ENCODE results near the gene MUC5AC. TPM values are rescaled to one million over a fixed set of nuclear protein-coding genes. Genes with fewer than 3 reads are reported as not detected.
"Not testable (repeated sequence)": the region's sequence is repeated elsewhere in the genome, so short reads cannot be mapped to it uniquely, and the experiment has no call there.

Gene MUC5AC
- total and polyA plus RNA-seq, 2 donors, result not detected

GRCh38 chr11:1237851-1238250, 80.1 kb downstream of the MUC5AC start:
- no peaks in the 10 kb centered on the region for H3K4me1 ChIP-seq (ENCODE audit: insufficient read depth)
- 81% methylated on average over 10 of the region's 10 CpGs for WGBS
- H3K36me3 ChIP-seq (ENCODE audit: insufficient read depth), result no peaks in the 10 kb centered on the region
- no peak for DNase-seq (ENCODE audit: extremely low spot score)
- H3K4me3 ChIP-seq (ENCODE audit: low read depth, low read length), result no peak overlapping the region
- no peak overlapping the region for H3K27ac ChIP-seq (ENCODE audit: low read depth)

DNA sequence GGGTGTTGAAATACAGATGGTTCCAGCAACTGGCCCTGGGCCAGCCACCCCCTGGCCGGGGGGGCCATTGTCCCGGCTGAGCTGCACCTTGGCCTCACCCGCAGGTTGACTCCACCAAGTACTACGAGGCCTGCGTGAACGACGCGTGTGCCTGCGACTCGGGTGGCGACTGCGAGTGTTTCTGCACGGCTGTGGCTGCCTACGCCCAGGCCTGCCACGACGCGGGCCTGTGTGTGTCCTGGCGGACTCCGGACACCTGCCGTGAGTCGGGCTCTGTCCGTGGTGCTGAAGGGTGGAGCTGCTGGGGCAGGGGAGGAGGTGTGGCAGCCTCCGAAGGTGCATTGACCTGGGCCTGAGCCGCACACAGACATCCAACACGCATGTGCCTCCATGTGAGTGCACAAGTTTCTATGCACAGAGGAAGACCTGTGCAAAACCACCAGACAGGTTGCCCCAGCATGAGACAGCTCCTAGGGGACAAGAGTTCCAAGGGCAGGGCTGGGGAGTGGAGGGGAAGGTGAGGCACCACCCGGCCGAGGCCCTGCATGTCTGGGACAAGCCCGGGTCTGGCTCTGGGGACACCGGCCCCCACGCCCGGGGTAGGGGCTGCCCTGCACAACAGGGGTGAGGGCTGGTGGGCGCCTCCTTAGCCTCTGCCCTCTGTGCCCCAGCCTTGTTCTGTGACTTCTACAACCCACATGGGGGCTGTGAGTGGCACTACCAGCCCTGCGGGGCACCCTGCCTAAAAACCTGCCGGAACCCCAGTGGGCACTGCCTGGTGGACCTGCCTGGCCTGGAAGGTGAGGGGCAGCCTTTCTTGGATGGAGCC, 81.2 kb downstream of the MUC5AC start:
- Histone ChIP-seq H3K4me3 (ENCODE audit: low read depth, low read length) (no peak overlapping the region), H3K36me3 (ENCODE audit: insufficient read depth) (no peaks in the 10 kb centered on the region), H3K4me1 (ENCODE audit: insufficient read depth) (no peaks in the 10 kb centered on the region), H3K27ac (ENCODE audit: low read depth) (no peak overlapping the region)
- 59% methylated on average over 34 of the region's 34 CpGs for WGBS
- DNase-seq (ENCODE audit: extremely low spot score), result no peak

DNA sequence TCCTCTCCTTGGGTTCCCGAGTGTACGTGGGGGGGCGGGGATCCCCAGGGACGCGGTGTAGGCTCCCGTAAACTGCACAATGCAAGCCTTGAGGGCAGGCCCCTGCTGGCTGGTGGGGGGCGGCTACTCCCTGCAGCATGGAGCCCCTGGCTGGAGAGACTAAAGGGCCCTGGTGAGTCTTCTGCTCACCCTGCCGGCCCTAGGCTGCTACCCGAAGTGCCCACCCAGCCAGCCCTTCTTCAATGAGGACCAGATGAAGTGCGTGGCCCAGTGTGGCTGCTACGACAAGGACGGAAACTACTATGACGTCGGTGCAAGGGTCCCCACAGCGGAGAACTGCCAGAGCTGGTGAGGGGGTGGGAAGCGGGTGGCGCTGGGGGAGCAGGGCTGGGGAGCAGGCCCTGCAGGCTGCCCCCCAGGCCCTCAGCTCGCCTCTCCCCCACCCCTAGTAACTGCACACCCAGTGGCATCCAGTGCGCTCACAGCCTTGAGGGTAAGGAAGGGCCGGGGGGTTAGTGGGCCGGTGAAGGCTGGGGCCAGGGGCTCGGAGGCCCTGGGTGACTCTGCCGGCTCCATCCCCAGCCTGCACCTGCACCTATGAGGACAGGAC, 81.9 kb downstream of the MUC5AC start:
- 83% methylated on average over 23 of the region's 23 CpGs for WGBS
- Histone ChIP-seq H3K4me1 (ENCODE audit: insufficient read depth) (no peaks in the 10 kb centered on the region), H3K36me3 (ENCODE audit: insufficient read depth) (no peaks in the 10 kb centered on the region), H3K4me3 (ENCODE audit: low read depth, low read length) (no peak overlapping the region), H3K27ac (ENCODE audit: low read depth) (no peak overlapping the region)
- no peak for DNase-seq (ENCODE audit: extremely low spot score)

DNA sequence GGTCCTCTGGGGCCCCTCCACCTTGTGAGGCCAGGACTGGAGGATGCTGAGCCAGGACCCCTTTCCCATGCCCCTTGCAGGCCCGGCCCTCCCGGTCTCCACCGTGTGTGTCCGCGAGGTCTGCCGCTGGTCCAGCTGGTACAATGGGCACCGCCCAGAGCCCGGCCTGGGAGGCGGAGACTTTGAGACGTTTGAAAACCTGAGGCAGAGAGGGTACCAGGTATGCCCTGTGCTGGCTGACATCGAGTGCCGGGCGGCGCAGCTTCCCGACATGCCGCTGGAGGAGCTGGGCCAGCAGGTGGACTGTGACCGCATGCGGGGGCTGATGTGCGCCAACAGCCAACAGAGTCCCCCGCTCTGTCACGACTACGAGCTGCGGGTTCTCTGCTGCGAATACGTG, 83.0 kb downstream of the MUC5AC start:
- no peak overlapping the region for H3K27ac ChIP-seq (ENCODE audit: low read depth)
- WGBS, result 94% methylated on average over 25 of the region's 25 CpGs
- no peak for DNase-seq (ENCODE audit: extremely low spot score)
- no peak overlapping the region for H3K4me3 ChIP-seq (ENCODE audit: low read depth, low read length)
- H3K36me3 ChIP-seq (ENCODE audit: insufficient read depth), result no peaks in the 10 kb centered on the region
- no peaks in the 10 kb centered on the region for H3K4me1 ChIP-seq (ENCODE audit: insufficient read depth)

DNA sequence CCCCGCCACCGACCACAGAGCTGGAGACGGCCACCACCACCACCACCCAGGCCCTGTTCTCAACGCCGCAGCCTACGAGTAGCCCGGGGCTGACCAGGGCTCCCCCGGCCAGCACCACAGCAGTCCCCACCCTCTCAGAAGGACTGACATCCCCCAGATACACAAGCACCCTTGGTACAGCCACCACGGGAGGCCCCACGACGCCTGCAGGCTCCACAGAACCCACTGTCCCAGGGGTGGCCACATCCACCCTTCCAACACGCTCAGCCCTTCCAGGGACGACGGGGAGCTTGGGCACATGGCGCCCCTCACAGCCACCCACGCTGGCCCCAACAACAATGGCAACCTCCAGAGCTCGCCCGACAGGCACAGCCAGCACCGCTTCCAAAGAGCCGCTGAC, 84.0 kb downstream of the MUC5AC start:
- 95% methylated on average over 20 of the region's 20 CpGs for WGBS
- no peaks in the 10 kb centered on the region for H3K4me1 ChIP-seq (ENCODE audit: insufficient read depth)
- no peak overlapping the region for H3K4me3 ChIP-seq (ENCODE audit: low read depth, low read length)
- H3K27ac ChIP-seq (ENCODE audit: low read depth), result no peak overlapping the region
- no peak for DNase-seq (ENCODE audit: extremely low spot score)
- no peaks in the 10 kb centered on the region for H3K36me3 ChIP-seq (ENCODE audit: insufficient read depth)

GRCh38 chr11:1242289-1242688, 84.5 kb downstream of the MUC5AC start:
- no peaks in the 10 kb centered on the region for H3K36me3 ChIP-seq (ENCODE audit: insufficient read depth)
- no peak overlapping the region for H3K4me3 ChIP-seq (ENCODE audit: low read depth, low read length)
- 89% methylated on average over 20 of the region's 20 CpGs for WGBS
- no peaks in the 10 kb centered on the region for H3K4me1 ChIP-seq (ENCODE audit: insufficient read depth)
- no peak overlapping the region for H3K27ac ChIP-seq (ENCODE audit: low read depth)
- no peak for DNase-seq (ENCODE audit: extremely low spot score)

DNA sequence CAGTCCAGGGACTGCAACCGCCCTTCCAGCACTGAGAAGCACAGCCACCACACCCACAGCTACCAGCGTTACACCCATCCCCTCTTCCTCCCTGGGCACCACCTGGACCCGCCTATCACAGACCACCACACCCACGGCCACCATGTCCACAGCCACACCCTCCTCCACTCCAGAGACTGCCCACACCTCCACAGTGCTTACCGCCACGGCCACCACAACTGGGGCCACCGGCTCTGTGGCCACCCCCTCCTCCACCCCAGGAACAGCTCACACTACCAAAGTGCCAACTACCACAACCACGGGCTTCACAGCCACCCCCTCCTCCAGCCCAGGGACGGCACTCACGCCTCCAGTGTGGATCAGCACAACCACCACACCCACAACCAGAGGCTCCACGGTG, 85.0 kb downstream of the MUC5AC start:
- not testable (repeated sequence) for H3K36me3 ChIP-seq (ENCODE audit: insufficient read depth); H3K4me3 ChIP-seq (ENCODE audit: low read depth, low read length); H3K27ac ChIP-seq (ENCODE audit: low read depth); DNase-seq (ENCODE audit: extremely low spot score); H3K4me1 ChIP-seq (ENCODE audit: insufficient read depth)
- WGBS, result 92% methylated on average over 10 of the region's 11 CpGs

DNA sequence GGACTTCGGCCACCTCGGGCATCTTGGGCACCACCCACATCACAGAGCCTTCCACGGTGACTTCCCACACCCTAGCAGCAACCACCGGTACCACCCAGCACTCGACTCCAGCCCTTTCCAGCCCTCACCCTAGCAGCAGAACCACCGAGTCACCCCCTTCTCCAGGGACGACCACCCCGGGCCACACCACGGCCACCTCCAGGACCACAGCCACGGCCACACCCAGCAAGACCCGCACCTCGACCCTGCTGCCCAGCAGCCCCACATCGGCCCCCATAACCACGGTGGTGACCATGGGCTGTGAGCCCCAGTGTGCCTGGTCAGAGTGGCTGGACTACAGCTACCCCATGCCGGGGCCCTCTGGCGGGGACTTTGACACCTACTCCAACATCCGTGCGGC, 85.8 kb downstream of the MUC5AC start:
- not testable (repeated sequence) for H3K4me1 ChIP-seq (ENCODE audit: insufficient read depth); DNase-seq (ENCODE audit: extremely low spot score); H3K27ac ChIP-seq (ENCODE audit: low read depth); H3K36me3 ChIP-seq (ENCODE audit: insufficient read depth); H3K4me3 ChIP-seq (ENCODE audit: low read depth, low read length)
- WGBS, result 96% methylated on average over 12 of the region's 18 CpGs

DNA sequence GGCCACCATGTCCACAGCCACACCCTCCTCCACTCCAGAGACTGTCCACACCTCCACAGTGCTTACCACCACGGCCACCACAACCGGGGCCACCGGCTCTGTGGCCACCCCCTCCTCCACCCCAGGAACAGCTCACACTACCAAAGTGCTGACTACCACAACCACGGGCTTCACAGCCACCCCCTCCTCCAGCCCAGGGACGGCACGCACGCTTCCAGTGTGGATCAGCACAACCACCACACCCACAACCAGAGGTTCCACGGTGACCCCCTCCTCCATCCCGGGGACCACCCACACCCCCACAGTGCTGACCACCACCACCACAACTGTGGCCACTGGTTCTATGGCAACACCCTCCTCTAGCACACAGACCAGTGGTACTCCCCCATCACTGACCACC, 86.8 kb downstream of the MUC5AC start:
- not testable (repeated sequence) for H3K36me3 ChIP-seq (ENCODE audit: insufficient read depth); H3K4me1 ChIP-seq (ENCODE audit: insufficient read depth)

GRCh38 chr11:1245717-1246116, 88.0 kb downstream of the MUC5AC start:
- WGBS, result 94% methylated on average over 13 of the region's 14 CpGs
- H3K4me1 ChIP-seq (ENCODE audit: insufficient read depth); H3K4me3 ChIP-seq (ENCODE audit: low read depth, low read length); DNase-seq (ENCODE audit: extremely low spot score); H3K36me3 ChIP-seq (ENCODE audit: insufficient read depth); H3K27ac ChIP-seq (ENCODE audit: low read depth): not testable (repeated sequence)

More for the DNA sequence above, 86.8 kb downstream of the MUC5AC start:
- H3K27ac ChIP-seq (ENCODE audit: low read depth); DNase-seq (ENCODE audit: extremely low spot score); H3K4me3 ChIP-seq (ENCODE audit: low read depth, low read length): not testable (repeated sequence)
- WGBS, result 98% methylated on average over 9 of the region's 9 CpGs

DNA sequence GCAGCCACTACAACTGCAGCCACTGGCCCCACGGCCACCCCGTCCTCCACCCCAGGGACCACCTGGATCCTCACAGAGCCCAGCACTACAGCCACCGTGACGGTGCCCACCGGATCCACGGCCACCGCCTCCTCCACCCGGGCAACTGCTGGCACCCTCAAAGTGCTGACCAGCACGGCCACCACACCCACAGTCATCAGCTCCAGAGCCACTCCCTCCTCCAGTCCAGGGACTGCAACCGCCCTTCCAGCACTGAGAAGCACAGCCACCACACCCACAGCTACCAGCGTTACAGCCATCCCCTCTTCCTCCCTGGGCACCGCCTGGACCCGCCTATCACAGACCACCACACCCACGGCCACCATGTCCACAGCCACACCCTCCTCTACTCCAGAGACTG, 88.5 kb downstream of the MUC5AC start:
- DNase-seq (ENCODE audit: extremely low spot score); H3K4me3 ChIP-seq (ENCODE audit: low read depth, low read length); H3K36me3 ChIP-seq (ENCODE audit: insufficient read depth); H3K27ac ChIP-seq (ENCODE audit: low read depth); H3K4me1 ChIP-seq (ENCODE audit: insufficient read depth): not testable (repeated sequence)
- WGBS, result 90% methylated on average over 14 of the region's 14 CpGs

GRCh38 chr11:1247026-1247425, 89.3 kb downstream of the MUC5AC start:
- not testable (repeated sequence) for H3K27ac ChIP-seq (ENCODE audit: low read depth); DNase-seq (ENCODE audit: extremely low spot score); H3K36me3 ChIP-seq (ENCODE audit: insufficient read depth); H3K4me1 ChIP-seq (ENCODE audit: insufficient read depth); H3K4me3 ChIP-seq (ENCODE audit: low read depth, low read length)
- 90% methylated on average over 14 of the region's 14 CpGs for WGBS

DNA sequence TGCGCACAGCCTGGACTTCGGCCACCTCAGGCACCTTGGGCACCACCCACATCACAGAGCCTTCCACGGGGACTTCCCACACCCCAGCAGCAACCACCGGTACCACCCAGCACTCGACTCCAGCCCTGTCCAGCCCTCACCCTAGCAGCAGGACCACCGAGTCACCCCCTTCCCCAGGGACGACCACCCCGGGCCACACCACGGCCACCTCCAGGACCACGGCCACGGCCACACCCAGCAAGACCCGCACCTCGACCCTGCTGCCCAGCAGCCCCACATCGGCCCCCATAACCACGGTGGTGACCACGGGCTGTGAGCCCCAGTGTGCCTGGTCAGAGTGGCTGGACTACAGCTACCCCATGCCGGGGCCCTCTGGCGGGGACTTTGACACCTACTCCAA, 91.2 kb downstream of the MUC5AC start:
- 98% methylated on average over 11 of the region's 18 CpGs for WGBS

GRCh38 chr11:1250411-1250810, 92.7 kb downstream of the MUC5AC start:
- H3K36me3 ChIP-seq (ENCODE audit: insufficient read depth); DNase-seq (ENCODE audit: extremely low spot score); H3K27ac ChIP-seq (ENCODE audit: low read depth); H3K4me3 ChIP-seq (ENCODE audit: low read depth, low read length); H3K4me1 ChIP-seq (ENCODE audit: insufficient read depth): not testable (repeated sequence)
- WGBS, result 95% methylated on average over 4 of the region's 12 CpGs

More for the DNA sequence above, 91.2 kb downstream of the MUC5AC start:
- not testable (repeated sequence) for H3K4me3 ChIP-seq (ENCODE audit: low read depth, low read length); H3K36me3 ChIP-seq (ENCODE audit: insufficient read depth); DNase-seq (ENCODE audit: extremely low spot score); H3K4me1 ChIP-seq (ENCODE audit: insufficient read depth); H3K27ac ChIP-seq (ENCODE audit: low read depth)

Data from urinary bladder (tissue), 4 donors.